Thoracic aorta (tissue), 2 donors: ENCODE data around the gene ALPK1. TPM values are rescaled to one million over a fixed set of nuclear protein-coding genes. Genes with fewer than 3 reads are reported as not detected.

Experiments
- ATAC-seq: fragments of 150-250 bp; one replicate; pipeline ENCODE4 v1.8.0; 2017; ENCODE audit warnings: low read depth; ENCODE audit not compliant: insufficient number of reproducible peaks, low FRiP score
- DNase-seq: peaks from one replicate; pipeline ENCODE4 v3.0.0-alpha.2; 2020; ENCODE audit warnings: low spot score
- H3K27ac ChIP-seq, 2 donors: fragments of 200-600 bp; sonication (generic); 1 replicate in 1 of 2; 2 replicates in 1 of 2; pipeline ENCODE4 v1.5.1; 2016; ENCODE audit warnings: mild to moderate bottlenecking in 2 of 2, moderate library complexity in 2 of 2
- H3K27me3 ChIP-seq: fragments of 200-600 bp; sonication (generic); replicated peaks from 2 replicates; pipeline ENCODE4 v1.6.0; 2016; ENCODE audit warnings: mild to moderate bottlenecking; ENCODE audit not compliant: insufficient read depth
- H3K36me3 ChIP-seq: fragments of 200-600 bp; sonication (generic); one replicate; pipeline ENCODE4 v1.5.1; 2016
- H3K4me1 ChIP-seq, 2 donors: fragments of 200-600 bp; sonication (generic); 1 replicate in 1 of 2; 2 replicates in 1 of 2; pipeline versions ENCODE4 v1.5.1 to v1.6.0; 2016; ENCODE audit warnings: low read depth in 2 of 2, mild to moderate bottlenecking in 1 of 2; ENCODE audit not compliant: control insufficient read depth in 1 of 2
- H3K4me3 ChIP-seq: fragments of 200-600 bp; sonication (generic); 2 replicates; pipeline ENCODE4 v1.5.1; 2016; ENCODE audit warnings: mild to moderate bottlenecking
- H3K9me3 ChIP-seq: fragments of 200-600 bp; sonication (generic); 2 replicates; pipeline ENCODE4 v1.5.1; 2016
- total RNA-seq, 2 donors: library from RNA; depleted of rRNA; stranded (reverse); fragments of >200 nt; gene quantifications; one replicate each; pipeline versions ENCODE4 v1.1.0 to v1.2.3, GENCODE V29; 2016
- TF ChIP-seq, protein P1 (sequence below): fragments of 200-600 bp; sonication (generic); IDR thresholded peaks from one replicate; pipeline ENCODE4 v1.5.1; 2019; ENCODE audit warnings: antibody characterized with exemption

The ALPK1 gene
- total RNA-seq, 2 donors from 2014 or later, result 20.0 to 63.4 TPM

GRCh38 chr4:112352736-112353135 lies 55.6 kb downstream of the ALPK1 start:
- no peak for DNase-seq
- Histone ChIP-seq H3K4me3 (no peak overlapping the region), H3K4me1 (no peaks in the 10 kb centered on the region), H3K36me3 (peaks cover 4% of the 10 kb centered on the region), H3K27me3 (no peaks in the 10 kb centered on the region), H3K27ac (no peak overlapping the region), H3K9me3 (no peaks in the 10 kb centered on the region)
- TF ChIP-seq, protein P1, sequence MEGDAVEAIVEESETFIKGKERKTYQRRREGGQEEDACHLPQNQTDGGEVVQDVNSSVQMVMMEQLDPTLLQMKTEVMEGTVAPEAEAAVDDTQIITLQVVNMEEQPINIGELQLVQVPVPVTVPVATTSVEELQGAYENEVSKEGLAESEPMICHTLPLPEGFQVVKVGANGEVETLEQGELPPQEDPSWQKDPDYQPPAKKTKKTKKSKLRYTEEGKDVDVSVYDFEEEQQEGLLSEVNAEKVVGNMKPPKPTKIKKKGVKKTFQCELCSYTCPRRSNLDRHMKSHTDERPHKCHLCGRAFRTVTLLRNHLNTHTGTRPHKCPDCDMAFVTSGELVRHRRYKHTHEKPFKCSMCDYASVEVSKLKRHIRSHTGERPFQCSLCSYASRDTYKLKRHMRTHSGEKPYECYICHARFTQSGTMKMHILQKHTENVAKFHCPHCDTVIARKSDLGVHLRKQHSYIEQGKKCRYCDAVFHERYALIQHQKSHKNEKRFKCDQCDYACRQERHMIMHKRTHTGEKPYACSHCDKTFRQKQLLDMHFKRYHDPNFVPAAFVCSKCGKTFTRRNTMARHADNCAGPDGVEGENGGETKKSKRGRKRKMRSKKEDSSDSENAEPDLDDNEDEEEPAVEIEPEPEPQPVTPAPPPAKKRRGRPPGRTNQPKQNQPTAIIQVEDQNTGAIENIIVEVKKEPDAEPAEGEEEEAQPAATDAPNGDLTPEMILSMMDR, result no peak
- no peak for ATAC-seq

DNA sequence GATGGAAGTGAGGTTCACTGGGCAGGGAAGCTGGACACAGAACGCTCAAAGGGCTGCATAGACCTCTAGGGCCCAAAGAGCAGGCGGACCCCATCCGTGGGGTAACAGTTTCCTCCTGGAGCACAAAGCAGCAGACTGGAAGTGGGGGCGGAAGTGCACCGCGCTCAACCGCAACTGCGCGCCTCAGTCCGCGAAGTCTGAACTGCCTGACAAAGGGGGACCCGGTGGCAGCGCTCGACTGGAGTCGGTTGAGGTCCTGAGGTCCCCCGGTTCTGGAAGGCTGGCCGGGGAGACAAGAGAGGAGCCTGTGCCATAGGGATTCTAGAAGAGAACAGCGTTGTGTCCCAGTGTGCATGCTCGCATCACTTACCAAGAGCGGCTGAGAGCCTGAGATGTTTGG lies 58.5 kb downstream of the ALPK1 start:
- no peak overlapping the region for H3K4me3 ChIP-seq
- no peaks in the 10 kb centered on the region for H3K4me1 ChIP-seq
- no peaks in the 10 kb centered on the region for H3K27me3 ChIP-seq
- H3K27ac ChIP-seq, result no peak overlapping the region
- ATAC-seq (no peak), DNase-seq (no peak)
- no peaks in the 10 kb centered on the region for H3K9me3 ChIP-seq
- TF ChIP-seq, protein P1, result no peak
- peaks cover 6% of the 10 kb centered on the region for H3K36me3 ChIP-seq

- Histone ChIP-seq H3K36me3 (peaks cover 17% of the 10 kb centered on the region), H3K27me3 (no peaks in the 10 kb centered on the region), H3K9me3 (peaks cover 4% of the 10 kb centered on the region), H3K4me3 (no peak overlapping the region), H3K27ac (no peak overlapping the region), H3K4me1 (no peaks in the 10 kb centered on the region)
- TF ChIP-seq, protein P1, result no peak
- DNase-seq, result no peak
- no peak for ATAC-seq
These were observed 60.3 kb downstream of the ALPK1 start for GRCh38 chr4:112357453-112357852.

- peaks cover 17% of the 10 kb centered on the region for H3K36me3 ChIP-seq
- H3K27ac ChIP-seq, result no peak overlapping the region
- DNase-seq (no peak), ATAC-seq (no peak)
- peaks cover 4% of the 10 kb centered on the region for H3K9me3 ChIP-seq
- no peaks in the 10 kb centered on the region for H3K27me3 ChIP-seq
- H3K4me3 ChIP-seq, result no peak overlapping the region
- TF ChIP-seq, protein P1, result no peak
- H3K4me1 ChIP-seq, result no peaks in the 10 kb centered on the region
These were observed 60.7 kb downstream of the ALPK1 start for GRCh38 chr4:112357897-112358296.

DNA sequence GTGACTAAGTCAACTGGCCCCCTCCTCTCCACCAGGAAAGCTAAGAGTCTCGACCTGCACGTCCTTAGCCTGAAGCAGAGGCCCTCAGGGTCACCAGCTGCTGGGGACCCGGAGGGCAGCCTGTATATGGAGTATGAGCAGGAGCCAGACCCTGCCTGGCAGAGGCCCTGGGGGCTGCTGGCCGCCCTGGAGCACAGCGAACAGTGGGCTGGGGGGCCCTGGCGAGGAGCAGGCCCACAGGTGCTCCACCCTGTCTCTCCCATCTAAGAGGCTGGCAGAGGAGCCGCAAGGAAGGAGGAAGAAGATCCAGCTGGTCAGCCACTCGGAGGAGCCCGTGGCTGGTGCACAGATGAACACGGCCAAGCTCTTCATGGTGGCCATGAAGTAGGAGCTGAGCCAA lies 61.2 kb downstream of the ALPK1 start:
- TF ChIP-seq, protein P1, result no peak
- Histone ChIP-seq H3K9me3 (peaks cover 4% of the 10 kb centered on the region), H3K4me1 (no peaks in the 10 kb centered on the region), H3K36me3 (peaks cover 17% of the 10 kb centered on the region), H3K27ac (no peak overlapping the region), H3K4me3 (no peak overlapping the region), H3K27me3 (no peaks in the 10 kb centered on the region)
- no peak for DNase-seq
- no peak for ATAC-seq
